Measurements from ENCODE around the gene ZNF324.
"Not testable (repeated sequence)": the region's sequence is repeated elsewhere in the genome, so short reads cannot be mapped to it uniquely, and the experiment has no call there.

The ZNF324 gene

DNA sequence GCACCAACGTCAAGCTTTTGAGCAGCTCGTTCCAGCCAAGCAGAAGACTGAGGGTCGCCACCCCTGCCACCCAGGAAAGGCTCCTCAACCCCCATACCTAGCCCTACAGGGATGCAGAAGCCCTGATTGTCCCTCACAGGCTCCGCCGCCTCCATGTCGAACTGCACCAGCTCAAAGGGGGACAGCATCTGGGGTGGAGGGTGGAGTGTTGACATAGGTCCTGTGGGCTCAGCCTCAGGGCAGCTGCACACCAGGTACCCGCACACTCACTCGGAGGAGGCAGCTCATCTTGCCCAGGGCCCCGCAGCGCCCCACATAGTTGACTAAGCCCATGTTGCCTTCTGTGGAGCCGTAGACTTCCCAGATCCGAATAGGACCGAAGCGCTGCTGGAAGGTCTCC lies 33.4 kb downstream of the ZNF324 start:
- no peak for DNase-seq (ENCODE audit: low read depth in 2 of 2)

- DNase-seq (ENCODE audit: low read depth in 2 of 2) = not testable (repeated sequence)
Observed at GRCh38 chr19:58507602-58508223, 40.8 kb downstream of the ZNF324 start.

DNA sequence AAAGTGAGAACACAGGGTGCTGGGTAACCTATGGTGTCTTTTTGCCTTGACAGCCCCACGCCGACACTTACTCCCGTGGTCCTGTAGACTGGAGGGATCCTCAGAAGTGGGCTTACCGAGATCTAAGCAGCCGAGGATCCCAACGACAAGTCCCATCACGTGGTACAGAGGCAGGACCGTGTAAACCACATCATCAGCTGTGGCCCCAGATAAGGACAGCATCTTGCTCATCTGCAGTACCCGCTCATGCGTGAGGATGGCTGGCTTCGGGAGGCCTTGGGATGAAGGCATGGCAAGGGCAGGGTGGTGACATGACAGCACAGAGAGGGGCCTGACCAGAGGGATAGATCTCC lies 42.8 kb downstream of the ZNF324 start:
- no peak for DNase-seq (ENCODE audit: low read depth in 2 of 2)

DNA sequence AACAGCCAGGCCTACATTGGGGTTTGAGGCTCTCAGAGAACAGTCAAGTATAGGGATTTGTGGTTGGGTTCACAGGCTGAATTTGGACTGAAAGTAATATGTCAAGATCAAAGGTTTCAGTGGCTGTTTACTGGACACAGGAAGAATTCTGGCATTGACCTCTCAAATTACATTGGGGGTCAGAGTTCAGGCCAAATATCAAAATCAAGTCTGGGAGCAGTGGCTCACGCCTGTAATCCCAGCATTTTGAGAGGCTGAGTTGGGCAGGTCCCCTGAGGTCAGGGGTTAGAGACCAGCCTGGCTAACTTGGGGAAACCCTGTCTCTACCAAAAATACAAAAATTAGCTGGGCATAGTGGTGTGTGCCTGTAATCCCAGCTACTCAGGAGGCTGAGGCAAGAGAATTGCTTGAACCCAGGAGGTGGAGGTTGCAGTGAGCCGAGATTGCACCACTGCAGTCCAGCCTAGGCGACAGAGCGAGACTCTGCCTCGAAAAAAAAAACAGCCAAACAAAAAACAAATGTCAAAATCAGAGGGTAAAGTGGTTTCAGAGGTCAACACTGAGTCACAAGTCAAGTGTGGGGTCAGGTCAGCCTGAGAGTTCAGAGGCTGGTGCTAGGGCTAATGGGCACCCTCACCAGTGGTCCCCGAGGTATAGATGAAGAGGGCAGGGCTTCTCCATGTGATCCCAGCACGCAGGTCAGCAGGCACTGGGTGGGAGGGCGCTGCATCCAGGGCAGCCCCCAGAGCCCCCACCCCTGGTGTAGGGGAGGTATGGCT lies 43.4 kb downstream of the ZNF324 start:
- no peak for DNase-seq (ENCODE audit: low read depth in 2 of 2)

GRCh38 chr19:58511353-58512208 lies 44.7 kb downstream of the ZNF324 start, which contains the start of gene SLC27A5:
Gene SLC27A5 (minus strand): TSS chr19:58511992. CDS start chr19:58511955, 37 bp downstream.
- no peak for DNase-seq (ENCODE audit: low read depth in 2 of 2)

DNA sequence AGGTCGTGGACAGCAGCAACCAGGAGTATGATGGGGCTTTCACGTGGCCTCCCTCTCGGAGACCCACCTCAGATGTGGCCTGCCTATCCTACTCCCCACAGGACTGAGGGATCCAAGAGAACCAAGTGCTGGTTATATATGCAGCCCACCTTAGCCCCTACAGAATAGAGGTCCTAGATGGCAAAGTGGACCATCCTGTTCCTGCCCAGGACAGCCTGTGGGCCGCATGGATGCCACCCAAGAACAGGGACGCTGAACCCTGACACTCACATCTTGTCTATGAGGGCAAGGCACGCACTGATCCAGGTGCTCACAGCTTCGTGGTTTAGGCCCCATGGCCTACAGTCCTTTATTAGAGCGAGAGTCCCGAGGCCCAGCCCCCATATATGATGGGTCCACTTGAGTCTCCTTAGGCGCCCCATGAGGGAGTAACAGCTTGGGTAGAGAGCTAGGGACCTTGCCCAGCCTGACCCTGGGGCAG lies 46.4 kb downstream of the ZNF324 start:
- no peak for DNase-seq (ENCODE audit: low read depth in 2 of 2)

DNA sequence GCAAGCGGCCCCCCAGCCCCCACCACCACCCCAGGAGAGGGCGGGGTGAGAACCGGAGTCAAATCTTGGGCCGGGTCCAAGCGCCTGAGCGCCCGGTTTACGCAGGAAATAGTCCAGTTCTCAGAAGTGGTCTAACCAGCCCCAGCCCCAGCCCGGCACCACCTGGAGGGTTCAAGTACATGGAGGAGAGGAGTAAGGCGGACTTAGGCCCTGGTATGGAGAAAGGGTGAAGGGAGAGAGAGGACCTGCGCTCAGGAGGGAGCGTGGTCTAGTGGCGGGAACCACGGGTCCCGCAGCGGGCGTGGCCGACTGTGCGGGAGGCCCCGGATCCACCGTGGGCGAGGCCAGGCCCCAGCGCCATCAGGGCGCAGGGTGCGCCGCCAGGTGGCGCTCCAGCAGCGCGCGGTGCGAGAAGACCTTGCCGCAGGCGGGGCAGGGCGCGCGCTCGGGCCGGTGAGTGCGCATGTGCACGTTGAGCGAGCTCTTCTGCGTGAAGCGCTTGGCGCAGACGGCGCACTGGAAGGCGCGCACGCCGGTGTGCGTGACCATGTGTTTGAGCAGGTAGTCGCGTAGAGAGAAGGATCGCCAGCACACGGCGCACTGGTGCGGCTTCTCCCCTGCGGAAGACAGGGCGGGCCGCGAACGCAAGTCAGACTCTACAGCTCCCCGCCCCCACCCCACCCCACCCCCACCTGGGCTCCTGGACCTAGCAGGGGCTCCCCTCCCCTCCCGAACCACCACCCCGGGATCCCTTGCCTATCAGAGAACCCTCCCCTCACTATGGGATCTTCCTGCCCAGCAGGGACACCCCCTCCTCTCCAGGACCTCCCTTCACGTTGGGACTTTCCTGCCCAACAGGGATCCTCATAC lies 47.0 kb downstream of the ZNF324 start:
- peak; percentile 94 to 97 for DNase-seq (ENCODE audit: low read depth in 2 of 2)

DNA sequence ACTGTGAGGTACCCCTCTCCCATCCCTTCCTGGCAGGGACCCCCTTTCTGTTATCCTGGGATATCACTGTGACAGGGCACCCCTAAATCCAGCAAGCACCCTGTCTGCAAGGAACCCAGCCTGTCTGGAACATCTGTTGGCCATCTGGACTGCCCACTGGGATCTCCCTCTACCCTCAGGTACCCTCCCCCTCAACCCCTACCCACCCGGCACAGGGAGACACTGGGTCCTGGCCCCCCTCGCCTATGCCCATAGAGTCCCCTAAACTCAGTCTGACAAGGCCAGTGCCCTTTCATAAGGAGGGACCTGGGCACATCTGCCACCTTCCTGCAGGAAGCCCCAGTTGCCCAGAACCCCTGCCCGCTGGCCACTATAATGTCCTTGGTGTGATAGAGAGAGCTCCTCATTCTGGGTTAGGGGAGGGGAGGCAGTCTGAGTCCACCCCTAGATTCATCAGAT lies 47.7 kb downstream of the ZNF324 start:
- DNase-seq (ENCODE audit: low read depth in 2 of 2) = no peak

- no peak for DNase-seq (ENCODE audit: low read depth in 2 of 2)
Observed at GRCh38 chr19:58515259-58515658, 48.4 kb downstream of the ZNF324 start.

GRCh38 chr19:58516246-58516836 lies 49.5 kb downstream of the ZNF324 start:
- no peak for DNase-seq (ENCODE audit: low read depth in 2 of 2)

- no peak for DNase-seq (ENCODE audit: low read depth in 2 of 2)
Observed at GRCh38 chr19:58516964-58517833, 50.3 kb downstream of the ZNF324 start.

DNA sequence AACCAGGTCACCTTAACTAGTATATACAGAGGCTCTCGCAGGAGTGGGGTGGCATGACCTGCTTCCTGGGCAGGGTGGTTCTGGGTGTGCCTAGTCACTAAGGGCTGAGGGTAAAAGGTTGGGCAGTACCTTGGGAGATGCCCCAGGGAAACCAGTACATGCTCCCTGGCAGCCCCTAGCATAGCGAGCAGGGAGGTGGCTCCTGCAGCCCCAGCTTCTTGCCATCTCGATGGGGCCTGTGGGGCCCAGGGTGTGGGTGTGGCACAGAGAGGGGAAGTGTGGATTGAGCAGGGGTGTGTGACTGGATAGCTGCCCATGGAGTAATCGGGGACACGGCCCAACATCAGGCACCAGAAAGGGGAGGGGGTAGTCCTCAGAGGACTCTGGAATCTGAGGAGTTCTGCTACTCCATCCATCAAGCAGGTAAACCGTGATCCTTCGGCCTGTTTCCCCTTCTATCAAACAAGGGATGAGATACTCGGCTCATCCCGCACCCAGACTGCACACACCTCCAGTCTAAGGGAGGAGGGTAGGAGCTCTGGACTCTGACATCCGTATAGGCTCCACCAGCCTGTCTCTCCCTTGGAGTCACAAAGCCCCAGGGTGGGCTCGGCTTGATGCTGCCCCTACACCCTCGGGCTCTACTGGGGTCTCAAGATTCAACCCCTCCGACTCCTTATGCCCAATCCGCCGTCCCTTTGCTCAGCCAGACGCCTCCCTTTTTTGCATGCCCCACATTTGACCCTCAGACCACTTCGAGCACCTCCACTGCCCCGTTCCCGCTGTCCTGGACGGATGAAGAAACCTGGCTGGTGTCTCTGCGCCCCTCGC lies 51.6 kb downstream of the ZNF324 start:
- DNase-seq (ENCODE audit: low read depth in 2 of 2) = no peak

DNA sequence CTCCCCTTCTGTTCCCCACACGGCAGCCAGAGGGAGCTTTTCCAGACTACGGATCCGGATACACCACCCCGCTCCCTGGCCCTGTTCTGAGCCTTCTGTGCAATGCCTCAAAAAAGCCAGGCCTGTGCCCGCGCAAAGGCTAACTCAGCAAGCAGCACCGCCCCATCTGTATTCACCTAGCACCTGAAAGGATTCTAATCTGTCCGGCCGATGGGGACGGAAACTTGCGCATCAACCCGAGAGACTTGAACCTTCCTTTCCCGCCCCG lies 52.1 kb downstream of the ZNF324 start:
- peak; percentile 31 to 32 for DNase-seq (ENCODE audit: low read depth in 2 of 2)

GRCh38 chr19:58519355-58520256 lies 52.7 kb downstream of the ZNF324 start, which contains the start of gene ZBTB45:
Gene ZBTB45 (minus strand): TSS chr19:58519810. CDS start chr19:58517673, 2,137 bp downstream.
- peak; percentile 90 to 92 for DNase-seq (ENCODE audit: low read depth in 2 of 2)

DNA sequence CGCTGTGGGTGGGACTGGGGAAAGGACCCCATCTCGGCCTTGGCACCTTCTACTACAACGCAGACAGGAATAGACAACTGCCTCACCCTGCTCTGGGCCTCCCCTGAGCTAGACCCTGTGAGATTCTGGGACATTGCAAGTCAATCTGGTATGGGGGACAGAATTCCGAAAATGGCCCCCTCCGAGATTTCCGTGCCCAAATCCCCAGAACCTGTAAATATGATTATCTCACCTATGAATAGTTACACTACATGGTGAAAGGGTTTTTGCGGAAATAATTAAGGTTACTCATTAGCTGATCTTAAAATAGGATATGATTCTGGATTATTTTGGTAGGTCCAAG lies 53.3 kb downstream of the ZNF324 start:
- DNase-seq (ENCODE audit: low read depth in 2 of 2) = no peak

DNA sequence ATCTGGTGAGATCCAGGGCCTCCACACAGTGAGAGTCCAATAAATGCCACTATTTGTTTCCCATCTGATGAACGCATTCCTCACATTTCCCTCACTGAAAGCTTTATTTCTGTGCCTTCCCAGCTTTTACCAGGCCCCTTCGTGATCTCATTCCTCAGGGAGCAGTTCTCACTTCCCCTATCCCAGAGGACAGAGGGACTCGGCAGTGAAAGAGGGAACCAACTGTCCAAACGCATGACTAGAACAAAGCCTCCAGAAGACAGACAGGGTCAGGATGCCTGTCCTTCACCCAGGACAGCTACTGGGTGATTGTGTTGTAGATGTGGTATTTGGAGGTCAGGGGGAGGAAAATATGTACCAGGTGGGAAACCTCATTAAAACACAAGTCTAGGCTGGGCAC lies 54.8 kb downstream of the ZNF324 start:
- no peak for DNase-seq (ENCODE audit: low read depth in 2 of 2)

DNA sequence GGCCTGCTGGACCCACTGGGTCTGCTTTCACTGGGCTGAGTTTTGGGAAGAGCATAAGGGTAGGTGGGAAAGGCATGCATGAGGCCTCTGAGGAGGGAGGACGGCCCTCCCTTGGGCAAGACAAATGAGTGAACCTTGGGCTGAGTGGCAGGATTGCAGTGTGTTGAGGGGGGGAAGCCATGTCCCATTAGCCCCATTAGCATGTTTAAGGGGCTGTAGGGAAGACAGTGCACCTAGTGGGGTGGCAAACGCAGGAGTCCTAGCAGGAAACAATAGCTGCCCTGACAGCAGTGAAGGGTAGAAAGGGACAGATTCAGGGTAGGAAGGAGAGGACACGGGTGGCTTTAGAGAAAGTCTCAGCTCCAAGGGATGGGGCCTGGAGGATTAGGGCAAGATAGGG lies 55.8 kb downstream of the ZNF324 start:
- DNase-seq (ENCODE audit: low read depth in 2 of 2) = no peak

All from stimulated activated CD4-positive, alpha-beta T cell treated with anti-CD3 and anti-CD28 coated beads, Interleukin-4, amount 100 ng/mL, for 48 hours (primary cell).